ENCODE measurements around the gene ZEB2.
"Not testable (repeated sequence)": the region's sequence is repeated elsewhere in the genome, so short reads cannot be mapped to it uniquely, and the experiment has no call there.

Gene ZEB2

DNA sequence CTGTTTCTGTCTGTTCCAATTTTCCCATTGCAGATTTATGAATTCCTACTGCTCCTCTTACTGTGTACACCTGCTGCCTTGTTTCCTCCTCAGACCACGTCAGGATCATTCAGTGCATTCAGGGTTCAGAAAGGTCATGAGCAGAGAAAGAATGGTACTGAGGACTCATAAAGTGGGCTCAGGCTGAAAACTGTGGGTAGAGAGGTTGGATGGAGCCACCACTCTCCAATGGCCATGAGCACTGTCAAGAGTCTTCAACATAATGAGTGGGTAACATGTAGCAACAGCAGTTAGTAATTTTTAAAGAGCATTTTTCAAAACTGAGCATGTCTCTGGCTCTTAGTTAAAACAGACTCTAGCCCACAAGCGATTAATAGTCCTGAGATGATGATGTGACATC, 138.2 kb downstream of the ZEB2 start:
- DNase-seq (ENCODE audit: low read depth in 2 of 2), result no peak

DNA sequence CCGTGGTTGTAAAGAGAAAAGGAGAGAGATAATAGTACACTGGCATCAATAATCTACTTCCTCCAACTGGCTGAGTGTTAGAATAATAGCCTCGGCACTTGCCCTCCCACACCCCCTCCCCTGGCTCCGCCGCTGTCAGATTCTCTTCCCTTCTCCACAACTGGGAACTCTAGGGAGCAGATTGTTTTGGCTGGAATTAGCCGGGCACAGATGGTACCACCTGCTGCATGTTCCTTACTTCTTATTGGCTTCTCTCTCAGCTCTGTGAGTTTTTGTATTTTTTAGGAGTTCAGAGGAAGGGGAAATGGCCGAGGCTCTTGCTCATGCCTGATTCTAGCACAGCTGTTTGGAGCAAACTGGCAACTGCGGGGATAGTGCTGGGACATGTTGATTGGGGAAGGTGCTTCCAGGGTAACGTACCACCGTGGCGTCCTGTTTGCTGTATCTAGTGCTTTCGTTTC, 140.0 kb downstream of the ZEB2 start:
- no peak for DNase-seq (ENCODE audit: low read depth in 2 of 2)

DNA sequence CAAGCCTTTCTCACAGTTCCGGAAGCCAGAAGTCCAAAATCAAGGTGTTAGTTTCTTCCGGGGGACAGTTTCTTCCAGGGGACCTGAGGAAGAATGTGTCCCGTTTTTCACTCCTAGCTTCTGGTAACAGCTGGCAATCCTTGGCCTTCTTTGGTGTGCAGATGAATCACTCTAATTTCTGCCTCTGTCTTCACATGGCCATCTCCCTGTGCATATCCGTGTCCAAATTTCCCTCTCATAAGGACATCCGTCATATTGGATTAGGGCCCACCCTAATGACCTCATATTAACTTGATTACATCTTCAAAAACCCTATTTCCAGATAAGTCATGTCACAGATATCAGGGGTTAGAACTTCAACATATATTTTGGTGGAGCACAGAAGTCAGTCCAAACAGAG, 141.4 kb downstream of the ZEB2 start:
- no peak for DNase-seq (ENCODE audit: low read depth in 2 of 2)

DNA sequence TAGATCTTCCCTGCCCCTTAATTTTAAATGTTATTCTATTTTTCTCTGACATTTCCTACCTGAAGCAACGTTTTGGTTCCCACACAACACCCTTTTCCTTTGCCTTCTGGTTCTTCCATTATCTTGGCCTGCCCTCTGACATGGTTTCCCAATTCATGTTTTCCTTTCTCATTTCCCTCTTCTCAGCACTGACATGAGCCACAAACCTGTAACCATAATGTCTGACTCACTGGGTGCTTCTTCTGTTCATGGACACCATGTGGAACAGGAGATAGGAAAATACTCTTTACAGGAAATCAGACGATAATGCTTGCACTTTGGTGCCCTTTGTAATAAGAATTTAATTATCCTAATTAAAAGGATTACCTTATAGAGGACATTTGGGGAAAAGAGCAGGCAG, 142.0 kb downstream of the ZEB2 start:
- DNase-seq (ENCODE audit: low read depth in 2 of 2), result no peak

DNA sequence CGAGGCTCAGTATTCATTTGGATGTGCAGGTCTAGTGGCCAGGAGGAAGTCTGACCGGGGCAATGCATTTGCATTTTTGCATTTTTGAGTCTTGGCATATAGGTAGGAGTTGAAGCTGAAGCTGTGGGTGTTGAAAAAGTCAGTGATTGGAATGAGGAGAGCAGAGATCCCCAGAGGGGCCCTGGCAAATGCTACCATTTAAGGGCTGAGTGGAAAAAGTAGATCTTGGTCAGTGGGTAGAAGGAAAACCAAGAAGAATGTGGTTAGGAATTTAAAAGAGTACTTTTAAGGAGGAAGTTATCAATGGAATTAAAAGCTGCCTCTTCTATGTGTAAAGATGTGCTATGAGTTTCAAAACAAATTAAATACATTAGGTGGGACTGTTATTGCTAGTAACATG, 143.0 kb downstream of the ZEB2 start:
- no peak for DNase-seq (ENCODE audit: low read depth in 2 of 2)

DNA sequence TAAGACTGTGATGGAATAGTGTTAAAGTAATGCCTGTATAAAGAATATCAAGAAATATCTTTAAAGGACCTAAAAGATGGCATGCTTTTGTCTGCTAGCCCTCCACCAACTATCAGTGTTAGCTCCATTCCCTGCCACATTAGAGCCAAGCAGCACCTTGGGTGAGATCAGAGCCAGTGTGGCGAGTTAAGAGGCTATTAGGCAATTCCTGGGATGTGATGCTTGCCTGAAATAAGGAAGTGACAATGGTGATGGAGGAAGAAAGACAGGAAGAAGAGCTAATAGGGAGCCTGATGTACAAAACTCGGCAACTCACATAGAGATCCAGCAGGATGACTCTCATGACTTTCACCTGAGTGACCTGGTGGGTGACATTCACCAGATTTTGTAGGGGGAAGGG, 143.5 kb downstream of the ZEB2 start:
- DNase-seq (ENCODE audit: low read depth in 2 of 2), result no peak

DNA sequence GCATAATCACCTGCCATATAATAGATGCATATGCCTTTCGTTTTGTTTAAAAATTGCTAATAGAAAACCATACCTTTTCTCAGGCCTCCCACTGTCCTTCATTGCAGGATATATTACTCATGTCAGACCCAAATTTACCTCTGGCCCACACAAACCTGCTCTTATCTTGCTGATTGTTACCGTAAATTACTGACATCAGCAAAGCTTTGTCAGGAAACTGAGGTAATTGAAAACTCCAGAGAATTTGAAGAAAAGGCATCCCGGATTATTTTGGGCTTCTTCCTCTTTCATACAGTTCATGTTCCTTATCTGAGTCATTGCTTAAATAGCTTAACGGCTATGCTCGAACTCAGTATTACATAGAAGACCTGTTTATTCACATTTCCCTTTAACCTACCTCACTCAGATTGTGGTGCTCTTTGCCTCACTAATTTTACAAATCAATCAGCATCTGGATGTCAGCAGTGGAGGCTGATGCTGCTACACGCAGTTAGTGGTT, 145.7 kb downstream of the ZEB2 start:
- no peak for DNase-seq (ENCODE audit: low read depth in 2 of 2)

DNA sequence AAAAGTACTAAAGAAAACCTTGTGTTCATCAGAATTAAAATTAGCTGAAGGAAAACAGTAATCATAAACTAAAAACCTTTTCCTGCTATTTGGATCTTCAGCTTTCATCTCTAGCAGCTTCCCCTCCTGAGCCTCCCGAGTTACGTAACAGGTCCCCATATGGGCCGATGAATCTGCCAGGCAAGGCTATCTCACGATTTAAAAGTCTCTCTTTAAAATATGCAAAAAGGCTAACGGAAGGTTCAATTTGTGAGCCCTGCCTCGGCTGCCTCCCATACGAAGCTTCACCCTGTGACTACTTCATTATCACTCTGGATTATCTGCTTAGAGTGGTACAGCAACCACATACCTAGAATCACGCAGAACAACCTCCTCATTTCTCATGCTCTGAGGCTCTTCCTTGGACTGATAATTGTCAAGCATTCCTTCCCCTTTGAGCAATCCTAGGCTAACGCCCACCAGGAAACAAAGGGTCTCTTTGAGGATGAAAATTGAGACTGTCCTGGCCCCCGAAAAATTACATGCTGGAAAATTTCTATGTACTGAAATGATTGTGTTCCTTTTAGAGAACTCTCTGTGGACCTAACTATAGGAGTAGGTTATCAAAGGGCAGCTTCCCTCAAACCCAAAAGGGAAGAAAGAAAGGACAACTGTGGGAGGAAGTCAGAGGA, 147.4 kb downstream of the ZEB2 start:
- no peak for DNase-seq (ENCODE audit: low read depth in 2 of 2)

DNA sequence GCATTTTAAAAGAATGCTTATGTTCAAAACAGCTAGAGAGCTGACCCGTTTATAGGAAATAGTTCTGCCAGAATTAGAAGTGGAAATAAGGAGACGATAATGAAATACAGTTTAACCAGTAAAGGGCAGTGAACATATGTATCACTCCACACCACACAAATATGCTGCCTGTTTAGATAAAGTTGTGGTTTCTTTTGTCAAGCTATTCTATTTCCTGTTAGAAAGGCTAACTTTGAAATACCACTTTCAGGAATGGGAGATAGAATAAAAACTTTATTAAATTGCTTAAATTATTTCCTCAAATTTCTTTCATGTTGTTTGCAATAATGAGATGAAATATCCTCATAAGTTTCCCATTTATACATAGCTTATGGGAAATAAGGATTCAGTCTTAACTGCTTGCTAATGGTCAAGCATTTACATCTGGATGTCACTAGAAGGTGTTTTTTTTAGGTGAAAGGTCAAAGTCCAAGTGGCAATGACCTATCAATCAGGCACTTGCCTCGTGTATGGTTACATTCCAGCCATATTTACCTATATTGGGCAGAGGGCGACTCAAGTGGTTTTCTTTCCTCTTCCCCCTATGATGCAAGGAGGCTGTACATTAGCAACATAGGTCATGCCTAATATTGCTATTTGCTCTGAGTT, 148.9 kb downstream of the ZEB2 start:
- DNase-seq (ENCODE audit: low read depth in 2 of 2), result no peak

DNA sequence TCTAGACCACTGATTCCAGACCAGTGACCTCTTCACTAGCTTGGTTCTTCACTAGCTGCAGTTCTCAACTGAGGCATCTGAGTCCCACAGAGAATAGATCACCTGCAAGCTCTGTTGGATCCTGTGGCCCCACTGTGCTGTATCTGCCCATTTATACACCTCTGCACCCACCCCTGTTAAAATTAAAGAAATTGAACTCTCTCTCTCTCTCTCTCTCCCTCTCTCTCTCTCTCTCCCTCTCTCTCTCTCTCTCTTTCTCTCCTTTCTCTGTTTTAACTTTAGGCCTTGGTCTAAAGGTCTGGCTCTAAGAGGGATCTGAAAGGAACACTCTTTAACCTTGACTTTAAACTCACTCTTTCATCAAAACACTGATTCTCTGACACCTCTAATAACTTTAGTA, 150.5 kb downstream of the ZEB2 start:
- DNase-seq (ENCODE audit: low read depth in 2 of 2), result no peak

DNA sequence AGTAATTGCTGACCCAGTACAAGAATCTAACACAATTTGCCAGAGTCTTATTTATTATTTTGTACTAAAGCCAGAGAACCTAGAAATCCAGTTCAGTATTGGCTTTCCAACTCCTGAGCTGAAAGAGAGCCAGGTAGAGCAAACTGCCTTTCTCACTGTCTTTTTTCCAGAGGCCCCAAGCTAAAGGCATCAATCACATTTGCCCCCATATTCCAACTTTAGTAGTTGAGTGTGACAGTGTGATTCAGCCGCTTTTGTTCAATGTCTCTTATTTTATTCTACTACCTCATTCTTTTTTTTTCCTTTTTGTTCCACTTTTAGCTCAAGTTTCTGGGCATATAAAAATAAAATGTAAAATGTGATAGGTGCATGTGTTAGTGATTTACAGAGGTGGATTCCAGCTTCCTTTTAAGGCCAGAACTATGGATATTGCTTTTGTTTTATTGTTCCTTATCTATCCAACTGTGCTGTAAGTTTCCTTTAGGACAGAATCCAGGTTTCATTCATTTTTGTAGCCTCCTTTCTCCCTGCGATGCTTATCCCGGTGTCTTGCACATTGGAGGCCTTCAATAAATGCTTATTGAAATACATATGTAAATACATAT, 153.0 kb downstream of the ZEB2 start:
- no peak for DNase-seq (ENCODE audit: low read depth in 2 of 2)

DNA sequence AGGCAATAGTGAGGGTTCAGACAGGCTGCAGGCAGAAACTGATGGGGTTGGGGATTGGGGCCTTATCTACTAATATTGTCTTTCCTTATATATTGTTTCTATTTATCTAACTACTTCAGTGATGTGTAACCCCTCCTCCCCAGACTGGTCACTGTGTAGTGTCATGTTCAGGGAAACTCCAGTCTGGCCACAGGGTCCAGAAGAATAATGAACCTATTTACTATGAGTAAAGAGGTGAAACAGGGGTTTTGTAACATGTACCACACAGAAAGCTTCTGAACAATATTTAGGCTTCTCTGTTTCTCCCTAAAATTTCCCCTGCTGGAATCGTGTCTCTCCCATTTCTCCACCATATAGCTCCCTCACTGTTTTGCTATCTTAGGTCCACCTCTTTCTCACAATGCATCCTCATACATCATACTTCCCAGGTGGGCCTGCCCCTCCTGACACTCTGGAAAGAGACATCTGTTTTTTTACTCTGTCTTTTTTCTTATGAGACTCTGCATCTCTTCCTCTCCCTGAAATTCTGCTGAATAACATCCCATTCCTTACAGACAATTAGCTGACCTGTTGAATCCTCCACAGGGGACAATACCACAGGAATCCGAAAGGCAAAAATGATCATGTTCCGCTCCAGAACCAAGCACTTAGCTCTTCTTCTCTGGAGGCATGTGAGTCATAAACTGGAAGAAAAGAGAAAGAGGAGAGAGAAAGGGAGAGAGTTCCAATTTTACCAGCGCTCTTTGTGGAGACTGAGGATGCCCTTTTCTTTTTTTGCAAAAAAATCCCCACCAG, 154.8 kb downstream of the ZEB2 start:
- DNase-seq (ENCODE audit: low read depth in 2 of 2), result no peak

DNA sequence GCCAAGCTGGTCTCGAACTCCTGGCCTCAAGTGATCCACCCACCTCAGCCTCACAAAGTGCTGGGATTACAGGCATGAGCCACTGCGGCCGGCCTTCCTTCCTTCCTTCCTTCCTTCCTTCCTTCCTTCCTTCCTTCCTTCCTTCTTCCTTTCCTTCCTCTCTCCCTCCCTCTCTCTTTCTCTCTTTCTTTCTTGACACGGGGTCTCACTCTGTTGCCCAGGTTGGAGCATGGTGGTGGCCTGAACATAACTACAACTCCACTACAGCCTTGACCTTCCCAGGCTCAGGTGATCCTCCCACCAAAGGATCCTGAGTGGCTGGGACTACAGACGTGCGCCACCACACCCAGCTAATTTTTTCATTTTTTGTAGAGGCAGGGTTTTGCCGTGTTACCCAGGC, 155.7 kb downstream of the ZEB2 start:
- DNase-seq (ENCODE audit: low read depth in 2 of 2), result not testable (repeated sequence)

DNA sequence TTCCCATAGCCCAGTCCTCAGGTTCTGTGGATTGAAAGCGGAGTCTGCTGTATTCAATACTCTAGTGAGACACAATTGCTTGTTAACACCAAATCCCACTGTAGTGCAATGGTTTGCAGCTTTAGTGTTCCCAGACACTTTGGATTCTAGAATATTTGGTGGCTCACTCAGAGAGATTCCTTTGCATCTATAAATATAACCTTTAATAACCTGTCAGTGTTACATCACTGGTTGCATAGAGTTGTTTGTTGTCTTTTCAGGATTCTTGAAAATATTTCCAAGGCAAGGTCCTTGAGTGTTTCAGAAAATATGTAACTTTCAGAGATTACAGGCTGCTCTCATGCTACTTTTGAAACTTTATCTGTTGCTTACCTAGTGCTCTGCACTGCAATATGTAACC, 157.5 kb downstream of the ZEB2 start:
- no peak for DNase-seq (ENCODE audit: low read depth in 2 of 2)

DNA sequence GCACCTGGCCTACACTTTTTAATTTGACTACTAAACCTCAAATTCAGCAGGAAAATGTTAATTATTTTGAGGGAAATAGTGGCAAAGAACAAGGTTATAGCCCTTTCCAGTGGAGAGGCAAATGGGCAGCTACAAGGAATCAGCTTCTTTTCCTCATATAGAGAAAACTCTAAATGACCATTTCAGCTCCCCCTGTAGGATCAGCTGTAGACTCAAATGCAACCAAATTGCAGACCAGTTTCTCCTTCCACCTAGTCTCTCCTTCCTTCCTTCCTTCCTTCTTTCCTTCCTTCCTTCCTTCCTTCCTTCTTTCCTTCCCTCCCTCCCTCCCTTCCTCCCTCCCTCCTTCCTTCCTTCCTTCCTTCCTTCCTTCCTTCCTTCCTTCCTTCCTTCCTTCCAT, 158.2 kb downstream of the ZEB2 start:
- DNase-seq (ENCODE audit: low read depth in 2 of 2), result no peak

DNA sequence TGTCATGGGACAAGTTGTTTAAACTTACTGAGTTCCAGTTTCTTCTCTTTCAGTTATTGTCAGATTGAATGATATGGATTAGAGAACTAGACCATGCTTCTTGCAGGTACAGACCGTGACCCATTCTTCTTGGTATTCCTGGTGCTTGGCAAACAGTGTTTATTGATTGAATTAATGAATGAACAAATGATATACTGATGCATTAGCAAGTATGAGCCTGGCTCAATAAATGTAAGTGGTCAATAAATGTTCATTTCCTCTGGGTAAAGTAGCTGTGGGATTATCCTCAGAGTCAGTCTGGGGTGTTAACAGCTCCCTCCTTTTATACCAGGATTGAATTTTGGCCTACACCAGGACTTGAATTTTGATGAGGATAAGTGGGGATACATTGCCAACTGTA, 160.2 kb downstream of the ZEB2 start:
- DNase-seq (ENCODE audit: low read depth in 2 of 2), result no peak

DNA sequence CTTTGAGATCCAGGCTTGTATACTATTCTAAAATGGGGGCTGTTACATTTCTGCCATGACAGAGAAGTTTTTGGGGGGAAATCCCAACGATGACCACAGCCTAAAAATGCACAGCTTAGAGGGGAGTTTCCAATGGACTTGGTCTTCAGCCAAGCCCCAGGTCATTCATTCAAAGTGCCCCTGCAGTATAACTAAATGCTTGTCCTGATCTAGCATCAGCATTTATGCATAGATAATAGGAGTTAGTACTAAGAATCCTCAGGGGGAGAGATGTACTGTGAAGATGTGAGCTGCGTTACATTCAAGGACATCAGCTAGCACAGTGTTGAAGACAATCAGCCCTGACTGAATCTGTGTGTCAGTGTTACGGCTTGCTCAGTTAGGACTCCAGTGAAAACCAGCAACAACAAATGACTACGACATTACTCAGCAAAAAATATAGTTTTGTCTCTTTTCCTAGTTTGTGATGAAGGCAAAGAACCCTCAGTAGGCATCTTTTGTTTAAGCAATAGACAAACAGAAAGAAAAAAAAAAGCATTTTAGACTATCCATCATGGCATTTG, 160.9 kb downstream of the ZEB2 start:
- peak in 1 of 2 donors; percentile 17 for DNase-seq (ENCODE audit: low read depth in 2 of 2)

DNA sequence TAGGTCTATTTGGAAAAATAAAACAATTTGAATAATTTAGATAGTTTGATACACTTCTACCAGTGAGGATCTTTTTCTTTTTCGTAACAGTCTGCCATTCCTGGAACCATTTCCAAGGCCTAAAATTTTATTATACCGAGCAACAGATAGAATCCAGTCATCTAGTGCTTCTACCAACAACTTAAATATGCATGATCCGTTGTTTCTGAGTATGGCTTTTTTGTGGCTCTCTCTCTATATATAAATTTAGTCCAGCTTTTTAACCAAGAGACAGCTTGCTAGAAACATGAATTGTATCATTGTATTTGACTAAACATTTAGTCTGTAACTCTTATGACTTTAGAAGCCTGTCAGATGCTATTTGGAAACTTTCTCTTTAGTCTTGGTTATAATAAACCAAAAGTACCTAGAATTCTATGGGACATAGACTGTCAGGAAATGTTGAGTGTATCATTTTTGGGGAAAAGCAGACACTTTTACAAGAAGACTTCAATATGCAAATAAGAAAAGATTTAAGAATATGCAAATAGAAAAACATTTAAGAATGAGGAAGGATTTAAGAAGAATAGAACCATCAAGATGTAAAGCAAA, 161.4 kb downstream of the ZEB2 start:
- DNase-seq (ENCODE audit: low read depth in 2 of 2), result no peak

DNA sequence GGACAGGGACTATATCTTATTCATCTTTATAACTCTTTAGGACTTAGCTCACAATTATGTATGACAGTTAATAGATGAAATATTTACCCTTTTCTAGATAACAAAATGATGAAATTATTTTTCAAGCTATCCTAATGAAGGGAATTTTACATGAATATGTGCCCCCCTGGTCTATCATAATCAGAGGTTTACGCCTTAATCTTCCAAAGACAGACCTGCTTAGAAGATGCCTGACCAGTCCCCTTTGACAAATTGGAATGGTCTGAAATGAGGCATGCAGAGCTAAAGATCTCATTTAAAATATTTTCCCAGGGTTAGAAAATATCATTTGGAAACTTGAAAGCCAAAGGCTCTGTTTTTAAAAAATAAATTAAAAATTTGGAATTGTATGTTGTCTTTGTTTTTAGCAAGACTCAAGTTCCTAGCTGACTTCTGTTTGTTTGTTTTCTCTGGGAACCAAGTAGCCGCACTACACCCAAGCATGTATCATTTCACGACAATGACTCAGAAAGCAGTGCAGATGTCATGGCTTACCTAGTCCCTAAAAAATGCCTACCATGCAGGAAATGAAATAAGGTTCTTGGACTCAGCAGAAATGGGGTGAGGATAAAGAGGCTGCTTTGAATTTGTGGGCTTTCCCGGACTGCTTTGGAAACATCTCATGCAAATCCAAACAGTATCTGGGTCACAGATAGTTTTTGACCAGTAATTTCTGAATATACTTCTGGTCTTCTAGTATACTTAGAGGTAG, 162.1 kb downstream of the ZEB2 start:
- peak in 1 of 2 donors; percentile 13 for DNase-seq (ENCODE audit: low read depth in 2 of 2)

DNA sequence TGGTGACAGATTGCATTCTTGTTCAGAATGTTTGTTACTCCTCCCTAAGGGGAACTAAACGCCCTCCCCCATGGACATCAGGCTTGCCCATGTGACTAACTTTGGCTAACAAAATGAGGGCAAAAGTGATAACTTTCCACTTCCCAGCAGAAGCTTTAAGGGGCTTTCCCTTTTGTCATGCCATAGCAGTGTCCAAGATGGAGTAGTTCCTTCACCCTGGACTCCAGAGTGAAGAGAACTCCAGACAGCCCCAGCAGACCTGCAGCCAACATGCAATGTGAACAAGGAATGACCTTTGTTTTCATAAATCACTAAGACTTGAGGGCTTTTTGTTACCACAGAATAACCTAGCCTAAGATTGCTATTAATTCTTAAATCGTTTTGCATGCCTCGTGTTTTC, 163.5 kb downstream of the ZEB2 start:
- DNase-seq (ENCODE audit: low read depth in 2 of 2), result no peak

DNA sequence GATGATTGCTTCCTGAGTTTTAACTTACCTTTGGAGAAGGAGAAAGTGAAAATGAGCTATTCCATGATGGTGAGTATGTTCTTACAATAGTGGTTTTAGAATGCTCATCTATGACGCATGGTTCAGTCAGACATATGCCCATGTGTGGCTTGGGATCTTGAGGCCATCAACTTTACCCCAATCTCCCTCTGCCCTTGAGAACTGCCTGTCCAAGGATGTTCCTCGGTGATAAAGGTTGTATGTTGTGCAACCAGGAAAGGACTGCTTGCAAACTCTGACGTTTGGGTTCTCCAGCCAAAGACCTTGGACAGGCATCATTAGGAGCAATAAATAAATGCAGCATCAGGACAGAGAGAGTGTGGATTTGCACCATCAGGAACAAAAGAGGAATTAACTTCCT, 165.0 kb downstream of the ZEB2 start:
- DNase-seq (ENCODE audit: low read depth in 2 of 2), result no peak

Measured in stimulated activated CD8-positive, alpha-beta memory T cell treated with anti-CD3 and anti-CD28 coated beads, Interleukin-15, amount 100 ng/mL, for 48 hours (primary cell).